OCI-LY3 (cell line): ENCODE measurements around the gene CCK.

Experiments
- H2AFZ ChIP-seq: fragments of 200-600, 300-600 bp; shearing (Covaris generic); 2 replicates; pipeline ENCODE4 v1.6.0; 2014; ENCODE audit warnings: antibody characterized with exemption, low read depth, low read length
- H3K27ac ChIP-seq: fragments of 200-600, 300-600 bp; sonication (generic); 2 replicates; pipeline ENCODE4 v1.5.1; 2014; ENCODE audit warnings: mild to moderate bottlenecking, low read length, moderate library complexity, mixed read lengths
- H3K27me3 ChIP-seq: fragments of 200-600, 300-600 bp; sonication (generic); 2 replicates; pipeline ENCODE4 v1.6.1; 2014; ENCODE audit warnings: low read depth, low read length, mixed read lengths
- H3K36me3 ChIP-seq: fragments of 200-600, 300-600 bp; sonication (generic); replicated peaks from 2 replicates; pipeline ENCODE3; 2014; ENCODE audit warnings: low read depth, low read length, mixed read lengths
- H3K4me1 ChIP-seq: fragments of 300-600, 200-600 bp; sonication (generic); 2 replicates; pipeline ENCODE4 v1.6.1; 2014; ENCODE audit warnings: low read length, mixed read lengths
- H3K4me2 ChIP-seq: fragments of 200-600, 300-600 bp; sonication (generic); 2 replicates; pipeline ENCODE4 v1.6.1; 2014; ENCODE audit warnings: low read length, mixed read lengths
- H3K4me3 ChIP-seq: fragments of 300-600, 200-600 bp; sonication (generic); 2 replicates; pipeline ENCODE4 v1.5.1; 2014; ENCODE audit warnings: antibody characterized with exemption, mild to moderate bottlenecking, low read length, moderate library complexity
- H3K79me2 ChIP-seq: fragments of 300-600, 200-600 bp; shearing (Covaris generic); 2 replicates; pipeline ENCODE4 v1.6.1; 2014; ENCODE audit warnings: mild to moderate bottlenecking, low read length, mixed read lengths
- H3K9ac ChIP-seq: fragments of 300-600, 200-600 bp; shearing (Covaris generic); 2 replicates; pipeline ENCODE4 v1.6.0; 2014; ENCODE audit warnings: mild to moderate bottlenecking, low read length, moderate library complexity
- H3K9me3 ChIP-seq: fragments of 200-600, 300-600 bp; shearing (Covaris generic); 2 replicates; pipeline ENCODE4 v1.6.1; 2014; ENCODE audit warnings: low read length, mixed read lengths; ENCODE audit not compliant: insufficient read depth
- H4K20me1 ChIP-seq: fragments of 200-600, 300-600 bp; sonication (generic); 2 replicates; pipeline ENCODE4 v1.6.1; 2016; ENCODE audit warnings: low read length, mixed read lengths; ENCODE audit not compliant: insufficient read depth
- EZH2phosphoT487 ChIP-seq: fragments of 200-600 bp; shearing (Covaris generic); IDR thresholded peaks from 2 replicates; pipeline ENCODE4 v1.6.1; 2018; ENCODE audit warnings: antibody characterized with exemption, mixed run types, low read depth
- TF ChIP-seq, protein P1 (sequence below): fragments of 200-600, 300-600 bp; sonication (generic); IDR thresholded peaks from 2 replicates; pipeline ENCODE4 v1.5.1; 2014; ENCODE audit warnings: antibody characterized with exemption, low read length, low read depth

Gene CCK

GRCh38 chr3:42266085-42266484 is at the start of gene CCK:
Gene CCK (minus strand): TSS chr3:42266185. CDS start chr3:42263630, 2,555 bp downstream.
- Histone ChIP-seq H4K20me1 (no peaks in the 10 kb centered on the region), H3K9ac (no peak within 1 kb of the TSS), H3K4me3 (no peak within 1 kb of the TSS), H3K4me1 (no peaks in the 10 kb centered on the region), H3K27me3 (peaks cover 20% of the 10 kb centered on the region), H3K36me3 (no peaks in the 10 kb centered on the region), H2AFZ (no peak within 1 kb of the TSS), H3K9me3 (no peaks in the 10 kb centered on the region), H3K27ac (no peak within 1 kb of the TSS), H3K4me2 (no peak within 1 kb of the TSS), H3K79me2 (no peaks in the 10 kb centered on the region)
- TF ChIP-seq EZH2phosphoT487 = no peak
- TF ChIP-seq, protein P1, sequence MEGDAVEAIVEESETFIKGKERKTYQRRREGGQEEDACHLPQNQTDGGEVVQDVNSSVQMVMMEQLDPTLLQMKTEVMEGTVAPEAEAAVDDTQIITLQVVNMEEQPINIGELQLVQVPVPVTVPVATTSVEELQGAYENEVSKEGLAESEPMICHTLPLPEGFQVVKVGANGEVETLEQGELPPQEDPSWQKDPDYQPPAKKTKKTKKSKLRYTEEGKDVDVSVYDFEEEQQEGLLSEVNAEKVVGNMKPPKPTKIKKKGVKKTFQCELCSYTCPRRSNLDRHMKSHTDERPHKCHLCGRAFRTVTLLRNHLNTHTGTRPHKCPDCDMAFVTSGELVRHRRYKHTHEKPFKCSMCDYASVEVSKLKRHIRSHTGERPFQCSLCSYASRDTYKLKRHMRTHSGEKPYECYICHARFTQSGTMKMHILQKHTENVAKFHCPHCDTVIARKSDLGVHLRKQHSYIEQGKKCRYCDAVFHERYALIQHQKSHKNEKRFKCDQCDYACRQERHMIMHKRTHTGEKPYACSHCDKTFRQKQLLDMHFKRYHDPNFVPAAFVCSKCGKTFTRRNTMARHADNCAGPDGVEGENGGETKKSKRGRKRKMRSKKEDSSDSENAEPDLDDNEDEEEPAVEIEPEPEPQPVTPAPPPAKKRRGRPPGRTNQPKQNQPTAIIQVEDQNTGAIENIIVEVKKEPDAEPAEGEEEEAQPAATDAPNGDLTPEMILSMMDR = no peak

GRCh38 chr3:42314411-42314810 is 48.4 kb upstream of the CCK start:
- Histone ChIP-seq H3K9ac (no peak overlapping the region), H3K79me2 (no peaks in the 10 kb centered on the region)
- TF ChIP-seq, protein P1 = no peak
- no peak for TF ChIP-seq EZH2phosphoT487

GRCh38 chr3:42308651-42309050 is 42.7 kb upstream of the CCK start:
- TF ChIP-seq EZH2phosphoT487 = no peak
- TF ChIP-seq, protein P1 = no peak
- Histone ChIP-seq H3K36me3 (no peaks in the 10 kb centered on the region), H3K27ac (no peak overlapping the region), H3K9ac (no peak overlapping the region), H3K79me2 (no peaks in the 10 kb centered on the region), H3K4me3 (no peak overlapping the region), H3K4me2 (no peak overlapping the region), H3K27me3 (peaks cover 5% of the 10 kb centered on the region; the same call in 1 of the 2 replicates), H3K9me3 (peaks cover 10% of the 10 kb centered on the region), H4K20me1 (no peaks in the 10 kb centered on the region), H3K4me1 (peaks cover 9% of the 10 kb centered on the region), H2AFZ (no peak overlapping the region)

More at GRCh38 chr3:42314411-42314810, 48.4 kb upstream of the CCK start:
- Histone ChIP-seq H3K27me3 (peaks cover 2% of the 10 kb centered on the region; the same call in 1 of the 2 replicates), H3K36me3 (no peaks in the 10 kb centered on the region), H3K9me3 (peaks cover 40% of the 10 kb centered on the region), H4K20me1 (no peaks in the 10 kb centered on the region), H3K27ac (no peak overlapping the region), H2AFZ (no peak overlapping the region), H3K4me2 (no peak overlapping the region), H3K4me3 (no peak overlapping the region), H3K4me1 (no peaks in the 10 kb centered on the region)

DNA sequence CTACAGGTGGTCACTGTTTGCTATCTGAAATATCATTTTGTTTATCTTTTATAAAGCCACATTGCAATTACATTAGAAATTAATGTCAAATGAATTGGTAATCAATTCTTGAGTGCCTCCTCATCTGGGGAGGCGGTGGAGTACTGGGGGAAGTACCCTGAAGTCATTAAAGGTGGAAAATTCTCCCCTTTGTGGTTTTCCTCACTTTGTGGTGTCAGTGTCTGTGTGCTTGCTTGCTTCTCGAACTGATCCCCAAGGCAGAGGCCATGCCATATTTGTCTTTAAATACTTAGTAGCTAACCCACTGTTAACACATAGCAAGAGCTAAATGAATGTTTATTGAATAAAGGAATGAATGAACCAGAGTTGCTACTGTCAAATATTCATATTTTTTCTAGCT is 40.5 kb upstream of the CCK start:
- Histone ChIP-seq H3K4me1 (peaks cover 20% of the 10 kb centered on the region), H3K9ac (no peak overlapping the region), H3K79me2 (no peaks in the 10 kb centered on the region), H3K9me3 (no peaks in the 10 kb centered on the region), H3K36me3 (no peaks in the 10 kb centered on the region), H4K20me1 (no peaks in the 10 kb centered on the region), H3K27me3 (peaks cover 5% of the 10 kb centered on the region; the same call in 1 of the 2 replicates), H3K4me2 (peak overlapping the region; percentile 25), H3K4me3 (no peak overlapping the region), H2AFZ (no peak overlapping the region), H3K27ac (no peak overlapping the region)
- TF ChIP-seq, protein P1 = no peak
- no peak for TF ChIP-seq EZH2phosphoT487
